GM10266 (cell line): ENCODE measurements around the gene PPARA.
"Not testable (repeated sequence)": the region's sequence is repeated elsewhere in the genome, so short reads cannot be mapped to it uniquely, and the experiment has no call there.

Experiments used
- DNase-seq: peaks from one replicate; pipeline ENCODE4 v3.0.0; 2012; ENCODE audit errors: extremely low spot score
- CTCF ChIP-seq: IDR thresholded peaks from 2 replicates; pipeline ENCODE4 v1.5.1; 2012; ENCODE audit warnings: mild to moderate bottlenecking, low read depth; ENCODE audit not compliant: control insufficient read depth, insufficient read depth; ENCODE audit errors: missing control alignments

PPARA gene

DNA sequence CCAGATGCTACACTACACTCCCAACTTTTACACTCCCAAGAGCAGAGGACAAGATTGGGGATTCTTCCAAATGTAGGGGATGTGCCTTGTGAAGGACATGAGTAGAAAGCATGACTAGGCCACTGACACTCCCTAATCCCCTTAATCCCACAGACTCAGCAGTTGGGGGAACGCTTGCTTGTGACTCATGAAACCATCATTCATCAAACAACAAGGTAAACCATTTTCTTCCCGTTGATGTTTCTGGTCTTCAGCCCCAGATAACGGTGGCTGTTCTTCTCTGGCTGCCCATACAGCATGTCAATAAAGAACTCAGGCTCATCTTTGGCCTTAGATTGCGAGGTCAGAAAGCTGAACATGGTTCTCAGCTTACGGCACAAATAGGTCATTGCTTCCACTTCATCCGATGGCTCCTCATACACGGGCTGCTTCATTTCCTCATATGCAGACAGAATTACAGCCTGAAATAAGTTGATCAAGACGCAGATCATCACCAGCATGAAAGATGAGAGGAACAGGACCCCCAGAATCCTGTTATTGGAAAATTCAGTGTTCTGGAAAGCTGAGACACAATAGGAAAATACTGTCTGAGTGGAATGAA is 106.1 kb downstream of the PPARA start:
- TF ChIP-seq CTCF: no peak
- DNase-seq: no peak

- no peak for TF ChIP-seq CTCF
- no peak for DNase-seq
These were observed 109.0 kb downstream of the PPARA start for GRCh38 chr22:46259374-46259773.

- DNase-seq: no peak
- no peak for TF ChIP-seq CTCF
These were observed 109.7 kb downstream of the PPARA start for GRCh38 chr22:46260038-46260437.

- peak; percentile 30 for TF ChIP-seq CTCF
- DNase-seq: peak; percentile 45
These were observed 112.3 kb downstream of the PPARA start for GRCh38 chr22:46262449-46263215.

DNA sequence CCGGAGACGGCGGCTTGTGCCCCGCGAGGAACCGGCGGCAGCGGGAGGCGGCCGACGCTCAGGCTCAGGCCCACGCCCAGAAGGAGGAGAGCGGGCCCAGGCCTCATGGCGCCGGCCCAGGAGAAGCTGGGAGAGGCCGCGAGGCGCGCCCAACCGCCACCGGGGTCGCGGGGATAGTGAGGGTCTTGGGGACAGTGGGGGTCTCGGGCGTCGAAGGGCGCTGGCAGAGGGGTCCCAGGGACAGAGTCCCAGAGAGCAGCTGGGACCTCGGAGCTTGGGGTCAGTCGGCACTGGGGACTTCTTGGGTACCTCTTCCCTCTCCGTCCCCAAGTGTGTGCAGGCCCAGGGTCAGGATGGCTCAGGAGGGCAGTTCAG is 112.9 kb downstream of the PPARA start, which contains the start of gene PKDREJ:
TSS of gene PKDREJ (minus strand) at position 128 of the 375 bp plus-strand sequence. CDS start at position 107, 21 bp downstream.
- no peak for DNase-seq
- TF ChIP-seq CTCF: no peak

GRCh38 chr22:46264520-46264919 is 114.2 kb downstream of the PPARA start:
- DNase-seq: not testable (repeated sequence)

DNA sequence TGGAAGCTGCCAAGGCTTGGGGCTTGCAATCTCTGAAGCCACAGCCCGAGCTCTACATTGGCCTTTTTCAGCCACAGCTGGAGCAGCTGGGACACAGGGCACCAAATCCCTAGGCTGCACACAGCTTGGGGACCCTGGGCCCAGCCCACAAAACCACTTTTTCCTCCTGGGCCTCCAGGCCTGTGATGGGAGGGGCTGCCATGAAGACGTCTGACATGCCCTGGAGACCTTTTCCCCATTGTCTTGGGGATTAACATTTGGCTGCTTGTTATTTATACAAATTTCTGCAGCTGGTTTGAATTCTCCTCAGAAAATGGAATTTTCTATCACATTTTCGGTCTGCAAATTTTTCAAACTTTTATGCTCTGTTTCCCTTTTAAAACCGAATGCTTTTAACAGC is 115.3 kb downstream of the PPARA start:
- not testable (repeated sequence) for DNase-seq

DNA sequence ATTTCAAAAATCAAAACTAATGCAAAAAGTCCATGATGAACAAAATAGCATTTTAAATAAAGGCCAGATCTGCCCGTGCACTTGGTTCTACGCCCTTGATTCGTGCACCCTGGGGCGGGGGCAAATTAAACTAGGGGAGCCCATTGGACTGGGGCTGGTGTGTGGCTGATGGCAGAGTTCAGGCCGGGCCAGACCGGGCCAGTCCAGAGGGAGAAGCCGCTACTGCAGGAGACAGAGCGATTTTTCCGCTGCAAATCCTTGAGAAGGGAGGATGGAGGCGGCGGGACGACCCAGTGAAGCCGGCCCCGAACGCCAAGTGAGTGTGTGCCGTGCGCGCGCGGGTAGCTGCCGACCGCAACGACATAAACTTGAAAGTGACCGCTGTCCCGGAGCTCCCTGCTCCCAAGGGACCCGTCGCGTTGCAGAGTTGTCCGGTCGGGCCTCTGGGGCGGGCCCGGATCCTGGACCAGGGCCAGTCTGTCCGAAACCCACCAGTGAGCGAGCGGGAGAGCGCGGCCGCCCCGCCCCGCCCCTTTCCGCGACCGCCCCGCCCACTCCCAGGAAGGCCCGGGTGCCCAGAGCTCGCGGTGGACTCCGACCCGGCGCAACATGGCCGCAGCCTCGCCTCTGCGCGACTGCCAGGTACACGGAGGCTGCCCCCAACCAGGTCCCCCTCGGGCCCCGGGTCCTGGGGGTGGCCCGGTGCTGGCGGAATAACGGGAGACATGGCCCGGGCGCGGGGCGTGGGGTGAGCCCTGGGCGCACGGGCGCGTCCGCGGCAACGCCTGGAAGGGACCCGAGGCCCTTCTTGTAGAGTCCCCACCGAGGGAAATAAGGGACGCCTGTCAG is 117.3 kb downstream of the PPARA start, which contains the start of gene TTC38:
TSS of gene TTC38 (plus strand) at position 578 of the 849 bp plus-strand sequence. CDS start at position 610, 32 bp downstream.
- no peak for TF ChIP-seq CTCF
- peak; percentile 96 for DNase-seq
